B cell (primary cell): ENCODE measurements around the gene TWSG1.

Experiments used
- EZH2 ChIP-seq: IDR thresholded peaks from 2 replicates; pipeline ENCODE4 v1.6.1; 2012; ENCODE audit warnings: borderline replicate concordance, low read depth, mild to moderate bottlenecking, moderate library complexity, low read length; ENCODE audit not compliant: insufficient read depth, poor library complexity, severe bottlenecking
- TF ChIP-seq, protein P1 (sequence below): fragments of 200-600 bp; IDR thresholded peaks from one replicate; pipeline ENCODE4 v1.8.0; 2022; ENCODE audit warnings: antibody characterized with exemption, mild to moderate bottlenecking

DNA sequence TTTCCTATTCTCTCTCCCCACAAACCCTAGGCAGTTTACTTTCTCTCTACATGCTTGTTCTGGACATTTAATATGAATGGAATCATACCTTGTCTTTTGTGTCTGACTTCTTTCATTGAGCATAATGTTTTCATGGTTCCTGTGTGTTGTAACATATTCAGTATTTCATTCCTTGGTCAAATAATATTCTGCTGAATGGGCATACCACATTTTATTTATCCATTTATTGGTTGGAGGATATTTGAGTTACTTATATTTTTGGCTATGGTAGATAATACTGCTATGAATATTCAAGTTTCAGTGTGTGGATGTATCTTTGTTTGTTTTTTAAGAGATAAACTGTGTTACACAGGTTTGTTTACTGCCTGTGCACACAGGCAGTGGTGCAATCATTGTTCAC is 9.0 kb downstream of the TWSG1 start:
- TF ChIP-seq, protein P1, sequence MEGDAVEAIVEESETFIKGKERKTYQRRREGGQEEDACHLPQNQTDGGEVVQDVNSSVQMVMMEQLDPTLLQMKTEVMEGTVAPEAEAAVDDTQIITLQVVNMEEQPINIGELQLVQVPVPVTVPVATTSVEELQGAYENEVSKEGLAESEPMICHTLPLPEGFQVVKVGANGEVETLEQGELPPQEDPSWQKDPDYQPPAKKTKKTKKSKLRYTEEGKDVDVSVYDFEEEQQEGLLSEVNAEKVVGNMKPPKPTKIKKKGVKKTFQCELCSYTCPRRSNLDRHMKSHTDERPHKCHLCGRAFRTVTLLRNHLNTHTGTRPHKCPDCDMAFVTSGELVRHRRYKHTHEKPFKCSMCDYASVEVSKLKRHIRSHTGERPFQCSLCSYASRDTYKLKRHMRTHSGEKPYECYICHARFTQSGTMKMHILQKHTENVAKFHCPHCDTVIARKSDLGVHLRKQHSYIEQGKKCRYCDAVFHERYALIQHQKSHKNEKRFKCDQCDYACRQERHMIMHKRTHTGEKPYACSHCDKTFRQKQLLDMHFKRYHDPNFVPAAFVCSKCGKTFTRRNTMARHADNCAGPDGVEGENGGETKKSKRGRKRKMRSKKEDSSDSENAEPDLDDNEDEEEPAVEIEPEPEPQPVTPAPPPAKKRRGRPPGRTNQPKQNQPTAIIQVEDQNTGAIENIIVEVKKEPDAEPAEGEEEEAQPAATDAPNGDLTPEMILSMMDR, result no peak
- TF ChIP-seq EZH2, result no peak
